HT-29 (cell line): Measurements from ENCODE around the gene SBNO2. TPM values are rescaled to one million over a fixed set of nuclear protein-coding genes. Genes with fewer than 3 reads are reported as not detected.

ENCODE experiments used
- DNase-seq: peaks from one replicate; pipeline ENCODE4 v3.0.0-alpha.2; 2015; ENCODE audit warnings: low spot score
- total RNA-seq: library from RNA; depleted of rRNA; stranded (reverse); fragments of >200 nt; shearing (Covaris generic); gene quantifications from 2 replicates; pipeline ENCODE4 v1.2.3, GENCODE V29; 2014

The SBNO2 gene
- total RNA-seq, 1 experiment from 2014 or later: 50.5 TPM

GRCh38 chr19:1106841-1107660, 67.0 kb downstream of the SBNO2 start:
- peak; percentile 58 for DNase-seq

- DNase-seq: no peak
These were observed 67.9 kb downstream of the SBNO2 start for GRCh38 chr19:1105873-1106840.

GRCh38 chr19:1105008-1105872, 68.8 kb downstream of the SBNO2 start:
- DNase-seq: no peak

- DNase-seq: peak; percentile 71
These were observed 69.6 kb downstream of the SBNO2 start for GRCh38 chr19:1104311-1105007.

GRCh38 chr19:1103708-1104310, 70.3 kb downstream of the SBNO2 start, which contains the start of gene GPX4:
Gene GPX4 (plus strand): TSS chr19:1103994. CDS start chr19:1104044, 50 bp downstream.
- peak; percentile 97 for DNase-seq

- DNase-seq: no peak
These were observed 70.8 kb downstream of the SBNO2 start for GRCh38 chr19:1103132-1103707.

GRCh38 chr19:1102407-1103131, 71.5 kb downstream of the SBNO2 start:
- DNase-seq: peak; percentile 79

- DNase-seq: no peak
These were observed 72.8 kb downstream of the SBNO2 start for GRCh38 chr19:1101337-1101698.

- peak; percentile 81 for DNase-seq
These were observed 75.7 kb downstream of the SBNO2 start for GRCh38 chr19:1098177-1099051.

- no peak for DNase-seq
These were observed 76.3 kb downstream of the SBNO2 start for GRCh38 chr19:1097810-1098176.

GRCh38 chr19:1094978-1095701, 78.9 kb downstream of the SBNO2 start, which contains the start of gene POLR2E:
Gene POLR2E (minus strand): TSS chr19:1095375. CDS start chr19:1095315, 60 bp downstream.
- peak; percentile 90 for DNase-seq

- DNase-seq: no peak
These were observed 79.5 kb downstream of the SBNO2 start for GRCh38 chr19:1094655-1094977.

GRCh38 chr19:1093811-1094553, 80.1 kb downstream of the SBNO2 start:
- DNase-seq: no peak

- no peak for DNase-seq
These were observed 80.7 kb downstream of the SBNO2 start for GRCh38 chr19:1093330-1093729.

GRCh38 chr19:1091544-1092175, 82.4 kb downstream of the SBNO2 start:
- no peak for DNase-seq
